Kidney epithelial cell (primary cell): ENCODE measurements around the gene DHX35. TPM values are rescaled to one million over a fixed set of nuclear protein-coding genes. Genes with fewer than 3 reads are reported as not detected.

Experiments used
- DNase-seq: peaks from one replicate; pipeline ENCODE4 v3.0.0-alpha.2; 2010; ENCODE audit warnings: low read depth
- H3K27me3 ChIP-seq: 2 replicates; pipeline ENCODE4 v1.6.0; 2011; ENCODE audit warnings: low read length; ENCODE audit not compliant: control insufficient read depth, insufficient read depth
- H3K36me3 ChIP-seq: 2 replicates; pipeline ENCODE4 v1.5.1; 2011; ENCODE audit warnings: low read length; ENCODE audit not compliant: control insufficient read depth, insufficient read depth
- H3K4me3 ChIP-seq: 2 replicates; pipeline ENCODE4 v1.5.1; 2011; ENCODE audit warnings: low read depth, mild to moderate bottlenecking, control low read depth, low read length
- CTCF ChIP-seq: IDR thresholded peaks from 2 replicates; pipeline ENCODE4 v1.5.1; 2011; ENCODE audit warnings: mild to moderate bottlenecking, moderate library complexity, low read length, control low read depth, inconsistent platforms; ENCODE audit not compliant: insufficient read depth, poor library complexity, severe bottlenecking
- total RNA-seq: library from RNA; depleted of rRNA; stranded (reverse); fragments of >200 nt; gene quantifications from 2 replicates; pipeline ENCODE4 v1.2.3, GENCODE V29; 2015

The DHX35 gene
- total RNA-seq, 1 donor from 2014 or later: 7.4 TPM

GRCh38 chr20:38927902-38928578 is 34.1 kb upstream of the DHX35 start:
- no peak for TF ChIP-seq CTCF
- no peak for DNase-seq
- Histone ChIP-seq H3K27me3 (no peaks in the 10 kb centered on the region), H3K4me3 (peak overlapping the region; percentile 85), H3K36me3 (no peaks in the 10 kb centered on the region)

- Histone ChIP-seq H3K4me3 (no peak overlapping the region), H3K36me3 (no peaks in the 10 kb centered on the region), H3K27me3 (no peaks in the 10 kb centered on the region)
- DNase-seq: no peak
- TF ChIP-seq CTCF: no peak
Observed at GRCh38 chr20:38930242-38930569, 31.9 kb upstream of the DHX35 start.

- H3K4me3 ChIP-seq: no peak overlapping the region
- no peaks in the 10 kb centered on the region for H3K27me3 ChIP-seq
- TF ChIP-seq CTCF: no peak
- no peak for DNase-seq
- no peaks in the 10 kb centered on the region for H3K36me3 ChIP-seq
Observed at GRCh38 chr20:38931984-38932383, 30.2 kb upstream of the DHX35 start.

- no peak for DNase-seq
- Histone ChIP-seq H3K27me3 (no peaks in the 10 kb centered on the region), H3K36me3 (no peaks in the 10 kb centered on the region), H3K4me3 (no peak overlapping the region)
- no peak for TF ChIP-seq CTCF
Observed at GRCh38 chr20:38932457-38933120, 29.6 kb upstream of the DHX35 start.

- H3K27me3 ChIP-seq: no peaks in the 10 kb centered on the region
- TF ChIP-seq CTCF: no peak
- no peak for DNase-seq
Observed at GRCh38 chr20:38934530-38934929, 27.6 kb upstream of the DHX35 start.

GRCh38 chr20:38935285-38935684 is 26.9 kb upstream of the DHX35 start:
- TF ChIP-seq CTCF: peak; percentile 21

More at GRCh38 chr20:38934530-38934929, 27.6 kb upstream of the DHX35 start:
- Histone ChIP-seq H3K36me3 (no peaks in the 10 kb centered on the region), H3K4me3 (no peak overlapping the region)

More at GRCh38 chr20:38935285-38935684, 26.9 kb upstream of the DHX35 start:
- Histone ChIP-seq H3K36me3 (no peaks in the 10 kb centered on the region), H3K27me3 (no peaks in the 10 kb centered on the region), H3K4me3 (no peak overlapping the region)
- DNase-seq: no peak
